VCaP (cell line): Measurements from ENCODE around the gene LRRC53.

Experiments
- H3K27ac ChIP-seq: fragments of 450-650 bp; 2 replicates; pipeline ENCODE4 v1.5.1; 2017
- CTCF ChIP-seq: fragments of 450-650 bp; conservative IDR thresholded peaks from 2 replicates; pipeline ENCODE4 v1.5.1; 2017; ENCODE audit warnings: mild to moderate bottlenecking, moderate library complexity

Gene LRRC53

DNA sequence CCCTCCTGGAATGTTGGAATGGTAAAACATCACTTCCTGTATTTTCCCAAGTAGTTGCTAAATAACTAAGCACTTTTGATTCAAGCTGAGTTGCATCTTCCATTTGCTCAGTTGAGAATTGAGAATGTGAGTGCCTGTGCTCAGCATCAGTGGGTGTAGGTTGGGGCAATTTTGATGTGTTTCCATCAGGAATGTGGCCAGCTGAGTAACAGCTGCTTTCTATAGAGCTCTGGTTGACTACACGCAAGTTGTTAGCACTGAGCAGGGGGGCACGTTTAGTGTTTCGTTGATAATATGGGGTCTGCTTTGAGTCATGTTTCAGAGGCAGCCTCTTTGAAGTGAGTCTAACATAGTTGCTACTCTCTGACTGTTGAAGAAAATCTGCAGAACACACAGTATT is 41.5 kb downstream of the LRRC53 start:
- H3K27ac ChIP-seq, result no peak overlapping the region
- TF ChIP-seq CTCF, result no peak

GRCh38 chr1:74470251-74470650 is 42.2 kb downstream of the LRRC53 start:
- no peak for TF ChIP-seq CTCF
- no peak overlapping the region for H3K27ac ChIP-seq

- no peak overlapping the region for H3K27ac ChIP-seq
- peak; percentile 80 for TF ChIP-seq CTCF
Measured at GRCh38 chr1:74468982-74469603, 43.3 kb downstream of the LRRC53 start.

DNA sequence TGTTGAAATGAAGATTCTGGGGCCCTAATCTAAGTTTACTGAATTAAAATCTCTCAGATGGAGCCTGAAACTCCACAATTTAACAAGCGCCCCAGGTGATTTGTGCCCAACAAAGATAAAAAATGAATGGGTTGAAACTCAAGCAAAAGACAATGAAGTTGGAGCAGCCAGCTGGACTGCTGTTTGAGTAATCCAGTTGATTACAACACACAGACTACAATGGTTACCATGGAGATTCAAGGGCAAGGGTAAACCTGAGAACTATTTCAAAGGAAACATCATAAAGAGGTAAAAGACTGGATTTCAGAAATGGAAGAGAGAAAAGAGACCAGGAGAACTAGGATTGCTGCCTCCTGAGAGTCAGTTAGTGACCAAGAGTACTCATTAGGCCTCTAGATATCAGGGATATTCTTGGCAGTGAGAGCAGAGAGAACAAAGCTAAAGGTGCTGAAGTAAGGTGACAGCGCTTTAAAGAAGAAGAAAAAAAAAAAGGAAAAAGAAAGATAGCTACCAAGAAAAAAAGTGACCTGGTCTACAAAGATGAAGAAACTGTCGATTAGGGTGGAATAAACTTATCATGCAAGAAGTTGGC is 44.5 kb downstream of the LRRC53 start:
- H3K27ac ChIP-seq, result no peak overlapping the region
- no peak for TF ChIP-seq CTCF

- TF ChIP-seq CTCF, result no peak
Measured at GRCh38 chr1:74465193-74465681, 47.2 kb downstream of the LRRC53 start.

GRCh38 chr1:74464037-74464436 is 48.4 kb downstream of the LRRC53 start:
- H3K27ac ChIP-seq, result no peak overlapping the region
- no peak for TF ChIP-seq CTCF

More at GRCh38 chr1:74465193-74465681, 47.2 kb downstream of the LRRC53 start:
- H3K27ac ChIP-seq, result no peak overlapping the region

DNA sequence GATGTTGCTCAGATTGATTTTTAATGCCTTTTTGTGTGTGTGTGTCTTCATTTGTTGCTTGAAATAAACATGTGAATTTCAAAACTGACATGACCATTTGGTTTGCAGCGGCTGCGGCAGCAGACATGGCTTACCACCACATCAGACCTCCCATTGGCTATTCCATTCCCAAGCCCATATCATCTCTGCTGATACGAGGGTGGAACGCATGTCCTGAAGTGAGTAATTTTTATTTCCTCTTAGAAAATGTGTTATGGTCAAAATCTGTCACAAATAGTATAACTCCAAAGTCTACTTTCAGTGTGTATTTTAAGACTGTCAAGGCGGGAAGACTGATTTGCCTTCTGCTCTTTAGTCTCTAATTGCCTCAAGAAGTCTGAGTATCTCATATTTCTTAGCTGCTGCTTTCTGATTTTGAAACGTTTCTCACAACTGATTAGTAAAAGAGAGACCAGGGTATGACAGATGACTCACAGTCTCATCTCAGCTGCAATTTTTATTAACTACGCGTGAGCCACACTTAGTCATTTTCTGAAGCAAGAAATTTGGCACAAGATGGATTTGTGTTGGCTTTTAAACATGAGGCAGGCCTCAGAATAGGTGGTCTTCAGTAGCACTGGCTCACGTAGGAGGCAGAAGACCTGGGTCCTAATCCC is 49.0 kb downstream of the LRRC53 start:
- TF ChIP-seq CTCF, result no peak
- H3K27ac ChIP-seq, result no peak overlapping the region
